T-helper 1 cell treated with Interleukin-12 subunit alpha and Interleukin-12 subunit beta and Interleukin-4 antibody, amounts not matched to agents 30 ng/mL and 1 ng/mL, for 36 hours (primary cell): Measurements from ENCODE around the gene SOCS1. TPM values are rescaled to one million over a fixed set of nuclear protein-coding genes. Genes with fewer than 3 reads are reported as not detected.
"Not testable (repeated sequence)": the region's sequence is repeated elsewhere in the genome, so short reads cannot be mapped to it uniquely, and the experiment has no call there.

Experiments
- intact Hi-C: fragments of 100-400 bp; cut with micrococcal nuclease; formaldehyde crosslinking; loops from one replicate; pipeline ENCODE4 v1.15.1; 2024
- total RNA-seq: library from RNA; stranded (reverse); gene quantifications from 2 replicates; pipeline ENCODE4 v1.2.3, GENCODE V29; 2022

SOCS1 gene, protein sequence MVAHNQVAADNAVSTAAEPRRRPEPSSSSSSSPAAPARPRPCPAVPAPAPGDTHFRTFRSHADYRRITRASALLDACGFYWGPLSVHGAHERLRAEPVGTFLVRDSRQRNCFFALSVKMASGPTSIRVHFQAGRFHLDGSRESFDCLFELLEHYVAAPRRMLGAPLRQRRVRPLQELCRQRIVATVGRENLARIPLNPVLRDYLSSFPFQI
- 211 and 217 TPM in 2 replicates for total RNA-seq

DNA sequence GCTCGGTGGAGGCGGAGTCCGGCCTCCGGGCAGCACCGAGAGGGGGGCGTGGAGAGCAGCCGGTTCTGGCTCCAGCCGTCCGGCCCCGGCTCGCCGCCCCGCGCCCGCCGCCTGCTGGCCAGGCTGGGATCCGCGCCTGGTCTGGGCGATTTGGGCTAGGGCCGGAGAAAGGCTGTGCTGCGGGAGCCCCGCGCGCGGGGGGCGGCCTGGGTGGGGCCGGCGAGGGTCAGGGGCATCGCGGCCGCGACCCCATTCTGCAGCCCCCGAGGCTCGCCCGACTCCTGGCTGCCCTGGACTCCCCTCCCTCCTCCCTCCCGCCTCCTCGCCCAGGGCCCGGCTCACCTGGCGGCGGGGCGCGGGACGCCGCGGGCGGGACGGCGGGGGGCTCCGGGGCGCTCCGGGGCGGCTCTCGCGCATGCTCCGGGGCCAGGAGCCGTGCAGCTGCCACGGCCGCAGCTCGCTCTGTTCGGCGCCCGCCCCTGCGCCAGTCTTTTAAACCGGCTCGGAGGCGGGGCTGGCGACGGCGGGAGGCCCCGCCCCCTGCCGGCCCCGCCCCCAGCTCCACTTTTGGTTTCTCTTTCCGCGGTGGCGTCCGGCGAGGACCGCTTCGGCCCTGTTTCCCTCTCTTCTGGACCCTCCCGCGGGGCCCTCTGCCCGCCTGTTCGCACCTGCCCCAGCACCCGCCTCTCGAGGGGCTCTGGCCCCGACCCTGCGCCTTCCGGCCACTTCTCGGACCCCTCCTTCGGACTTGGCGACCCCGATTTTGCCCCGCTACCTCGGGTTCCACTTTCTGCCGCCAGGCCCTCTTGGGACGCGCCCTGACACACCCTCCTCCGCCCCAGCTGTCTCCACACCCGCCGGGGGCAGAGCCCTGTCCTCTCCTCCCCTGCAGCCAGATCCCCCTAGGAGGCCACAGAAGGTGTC, at the start of gene SOCS1:
TSS of gene SOCS1 (minus strand) at position 468 of the 924 bp plus-strand sequence. CDS start 726 bp downstream, outside the sequence.
- intact Hi-C loops: loop anchor here (1.0 to 10.0 kb wide), 6 partner anchors 99 to 659 kb away; partner anchors contain the start of genes CIITA, GSPT1 and LITAF

DNA sequence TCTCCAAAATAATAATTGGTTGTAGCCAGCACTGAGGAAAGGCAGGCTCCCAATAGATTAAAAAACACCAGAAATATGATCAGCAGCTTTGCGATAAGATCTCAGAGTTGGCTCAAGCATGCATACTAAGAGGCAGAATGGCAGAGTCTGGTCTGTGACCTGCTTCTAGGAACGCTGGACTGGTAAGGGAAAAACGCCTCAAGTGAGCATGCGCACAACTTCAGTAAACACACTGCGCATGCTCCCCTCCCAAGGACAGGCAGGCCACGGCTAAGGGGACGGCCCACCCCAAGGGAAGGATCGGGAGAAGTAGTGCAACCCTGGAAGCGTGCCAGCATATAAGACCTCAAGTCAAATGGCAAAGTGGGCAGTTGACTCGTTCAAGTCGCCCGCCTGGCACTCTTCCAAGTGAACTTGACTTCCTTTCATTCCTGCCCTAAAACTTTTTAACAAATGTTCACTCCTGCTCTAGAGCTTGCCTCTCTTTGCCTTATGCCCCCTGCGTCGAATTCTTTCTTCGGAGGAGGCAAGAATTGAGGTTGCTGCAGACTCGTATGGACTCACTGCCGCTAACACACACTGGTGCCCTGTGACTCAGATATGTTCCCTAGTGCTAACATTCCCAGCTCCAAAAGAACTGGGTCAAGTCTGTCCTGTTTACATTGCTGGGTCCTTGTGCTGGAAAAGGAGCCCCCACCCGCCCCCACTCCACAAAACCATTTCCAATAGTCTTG, 47.6 kb upstream of the SOCS1 start:
- intact Hi-C loops: no loop called here

DNA sequence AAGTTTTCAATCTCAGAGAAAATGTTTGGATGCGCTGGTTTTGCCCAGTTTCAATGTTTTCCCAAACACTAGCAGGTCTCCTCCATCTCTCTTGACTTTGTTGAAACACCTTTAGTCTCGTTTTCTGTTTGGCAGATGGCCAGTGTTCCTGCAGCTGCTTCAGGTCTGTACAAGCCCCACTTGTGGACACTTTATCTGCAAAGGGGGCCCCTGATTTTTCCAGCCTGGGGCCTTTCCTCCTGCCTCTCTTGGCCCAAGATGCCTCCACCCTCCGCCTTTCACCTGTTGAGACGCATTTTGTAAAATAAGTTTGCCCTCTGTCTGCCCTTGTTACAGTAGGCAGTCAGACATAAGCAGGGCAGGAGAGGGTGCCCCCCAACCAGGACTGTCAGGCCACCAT, 47.0 kb upstream of the SOCS1 start:
- intact Hi-C loops: no loop called here

DNA sequence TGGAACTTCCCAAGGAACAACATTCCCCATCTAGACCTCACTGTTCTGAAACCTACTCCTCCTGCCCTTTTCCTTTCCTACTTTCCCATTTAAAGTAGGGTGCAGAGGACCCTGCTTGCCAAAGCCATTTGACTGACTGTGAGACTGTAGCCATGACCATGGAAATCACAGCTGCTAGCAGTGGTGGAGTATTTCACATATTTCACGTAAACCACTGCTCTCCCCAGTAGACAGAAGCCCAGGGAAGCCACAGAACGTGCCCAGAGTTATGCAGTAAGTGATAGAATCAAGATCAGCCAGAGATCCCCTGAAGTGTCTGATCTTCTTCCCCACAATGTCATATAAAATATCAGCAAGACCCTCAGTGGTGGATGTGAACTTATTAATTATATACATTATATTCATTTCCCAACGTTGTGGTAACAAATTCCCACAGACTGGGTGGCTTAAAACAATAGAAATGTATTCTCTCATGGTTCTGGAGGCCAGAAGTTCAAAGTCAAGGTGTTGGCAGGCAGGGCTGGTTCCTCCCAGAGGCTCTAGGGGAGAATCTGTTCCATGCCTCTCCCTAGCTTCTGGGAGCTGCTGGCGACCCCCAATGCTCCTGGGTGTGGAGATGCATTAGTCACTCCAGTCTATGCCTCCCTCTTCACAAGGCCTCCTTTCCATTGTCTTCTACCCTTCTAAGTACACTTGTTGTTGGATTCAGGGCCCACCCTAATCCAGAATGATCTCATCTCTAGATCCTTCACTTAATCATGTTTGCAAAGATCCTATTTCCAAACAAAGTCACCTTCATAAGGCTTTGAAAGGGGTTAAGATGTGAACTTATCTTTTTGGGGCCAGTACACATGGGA, 45.9 kb upstream of the SOCS1 start:
- intact Hi-C loops: no loop called here

DNA sequence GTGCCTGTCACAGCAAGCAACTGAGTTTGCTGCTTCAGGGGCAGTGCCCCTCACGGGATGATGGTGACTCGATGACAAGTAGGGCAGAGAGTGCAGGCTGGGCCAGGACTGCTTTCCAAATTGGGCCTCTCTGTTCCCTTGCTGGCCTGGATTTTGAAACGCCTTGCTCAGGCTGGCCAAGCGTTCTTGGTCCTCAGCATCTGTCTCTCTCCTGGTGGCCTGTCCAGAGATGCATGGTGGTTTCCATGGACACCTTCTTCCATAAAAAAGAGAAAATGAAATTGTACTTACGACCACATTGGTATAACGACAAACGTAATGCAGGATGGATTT, 44.5 kb upstream of the SOCS1 start:
- intact Hi-C loops: no loop called here

DNA sequence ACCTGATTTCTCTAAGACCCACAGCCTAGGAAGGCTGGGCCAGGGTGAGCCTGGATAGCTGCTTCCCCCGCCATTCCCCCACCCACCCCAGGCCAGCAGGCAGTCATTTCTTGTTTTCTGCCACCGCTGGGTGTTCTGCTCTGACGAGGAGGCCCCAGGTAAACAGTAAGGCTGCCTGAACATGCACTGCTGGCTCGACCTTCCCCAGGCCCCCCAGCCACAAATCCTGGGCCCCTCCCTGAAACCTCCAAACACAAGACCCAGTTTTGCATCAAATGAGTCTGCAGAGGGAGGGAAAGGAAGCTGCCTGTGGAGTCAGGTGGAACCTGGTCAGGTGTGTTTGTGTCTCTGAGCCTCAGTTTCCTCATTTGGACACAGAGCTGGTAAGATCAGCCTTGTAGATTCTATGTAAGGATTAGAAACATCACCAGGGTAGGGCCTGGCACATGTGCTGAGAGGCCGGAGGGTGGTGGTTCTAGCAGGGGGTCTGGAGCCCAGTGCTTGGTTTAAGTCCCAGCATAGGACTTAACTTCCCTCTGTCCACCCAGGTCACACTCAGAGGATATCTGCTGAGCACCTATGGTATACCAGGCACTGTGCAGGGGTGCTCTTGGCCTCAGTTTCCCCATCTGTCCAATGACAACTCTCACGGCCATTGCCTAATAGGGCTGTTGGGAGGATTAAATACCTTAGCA, 44.0 kb upstream of the SOCS1 start:
- intact Hi-C loops: no loop called here

DNA sequence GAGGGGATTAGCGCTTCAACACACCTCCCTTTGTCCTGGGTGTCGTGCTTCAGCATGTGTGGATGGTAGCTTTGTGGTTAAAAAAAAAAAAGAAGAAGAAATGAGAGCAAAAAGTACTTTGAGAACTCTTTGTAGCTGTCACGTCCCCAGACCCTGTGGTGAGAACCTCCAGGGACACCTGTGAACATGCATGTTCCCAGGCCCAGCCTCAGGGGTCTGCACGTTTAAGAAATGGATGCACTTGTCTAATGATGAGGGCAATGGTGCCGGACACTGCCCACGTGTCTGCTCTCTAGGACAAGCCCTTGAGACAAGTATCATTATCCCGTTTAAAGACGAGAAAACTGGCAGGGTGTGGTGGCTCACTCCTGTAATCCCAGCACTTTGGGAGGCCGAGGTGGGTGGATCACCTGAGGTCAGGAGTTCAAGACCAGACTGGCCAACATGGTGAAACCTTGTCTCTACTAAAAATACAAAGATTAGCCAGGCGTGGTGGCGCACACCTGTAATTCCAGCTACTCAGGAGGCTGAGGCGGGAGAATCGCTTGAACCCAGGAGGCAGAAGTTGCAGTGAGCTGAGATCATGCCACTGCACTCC, 43.0 kb upstream of the SOCS1 start:
- intact Hi-C loops: not testable (repeated sequence)

DNA sequence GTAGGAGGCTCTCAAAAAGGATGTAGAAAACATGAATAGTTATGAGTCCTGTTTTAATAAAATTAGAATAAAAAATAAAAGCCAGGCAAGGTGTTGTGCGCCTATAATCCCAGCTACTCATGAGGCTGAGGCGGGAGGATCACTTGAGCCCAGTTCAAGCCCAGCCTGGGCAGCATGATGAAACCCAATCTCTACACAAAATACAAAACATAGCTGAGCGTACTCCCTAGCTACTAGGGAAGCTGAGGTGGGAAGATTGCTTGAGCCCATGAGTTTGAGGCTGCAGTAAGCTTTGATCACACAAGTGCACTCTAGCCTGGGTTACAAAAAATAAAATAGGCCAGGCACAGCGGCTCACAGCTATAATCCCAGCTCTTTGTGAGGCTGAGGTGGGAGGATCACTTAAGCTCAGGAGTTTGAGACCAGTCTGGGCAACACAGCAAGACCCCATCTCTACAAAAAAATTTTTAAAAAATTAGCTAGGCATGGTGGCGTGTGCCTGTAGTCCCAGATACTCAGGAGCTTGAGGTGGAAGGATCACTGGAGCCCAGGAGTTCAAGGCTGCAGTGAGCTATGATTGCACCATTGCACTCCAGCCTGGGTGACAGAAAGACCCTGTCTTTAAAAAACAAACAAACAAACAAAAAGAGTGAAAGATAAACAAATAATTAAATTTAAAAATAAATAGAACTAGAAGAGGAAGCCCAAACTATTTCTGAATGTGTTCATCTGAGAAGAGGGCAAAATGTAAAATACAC, 42.3 kb upstream of the SOCS1 start:
- intact Hi-C loops: no loop called here

DNA sequence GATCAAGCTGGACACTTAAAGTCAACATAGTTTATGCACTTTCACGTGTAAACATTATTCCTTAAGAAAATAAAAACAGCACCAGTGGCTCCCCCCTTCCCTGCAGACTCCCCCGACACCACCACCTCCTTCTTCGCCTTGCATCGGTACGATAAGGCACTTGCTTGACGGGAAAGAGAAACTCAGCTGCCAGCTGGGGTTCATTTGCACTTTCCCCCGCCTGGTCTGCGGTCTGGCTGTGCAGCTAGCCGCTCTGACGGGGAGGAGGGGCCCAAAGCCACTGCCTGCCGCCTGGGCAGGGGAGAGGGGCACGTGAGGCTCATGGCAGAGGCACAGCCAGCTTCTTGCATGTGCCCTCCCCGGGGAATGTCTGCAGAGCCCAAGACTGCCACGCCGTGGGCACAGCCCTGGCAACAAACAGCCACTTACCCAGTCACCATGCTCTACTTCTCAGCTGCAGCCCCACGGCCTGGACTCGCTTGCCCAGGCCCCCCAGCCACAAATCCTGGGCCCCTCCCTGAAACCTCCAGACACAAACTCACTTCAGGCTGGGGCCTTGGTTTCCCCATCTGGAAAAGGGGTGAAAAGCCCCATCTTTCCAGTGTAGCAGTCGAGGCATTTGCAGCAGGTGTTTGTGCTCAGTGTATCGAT, 41.6 kb upstream of the SOCS1 start:
- intact Hi-C loops: loop anchor here (1.0 kb wide), 5 partner anchors 14 to 57 kb away; partner anchors contain the start of gene RMI2

DNA sequence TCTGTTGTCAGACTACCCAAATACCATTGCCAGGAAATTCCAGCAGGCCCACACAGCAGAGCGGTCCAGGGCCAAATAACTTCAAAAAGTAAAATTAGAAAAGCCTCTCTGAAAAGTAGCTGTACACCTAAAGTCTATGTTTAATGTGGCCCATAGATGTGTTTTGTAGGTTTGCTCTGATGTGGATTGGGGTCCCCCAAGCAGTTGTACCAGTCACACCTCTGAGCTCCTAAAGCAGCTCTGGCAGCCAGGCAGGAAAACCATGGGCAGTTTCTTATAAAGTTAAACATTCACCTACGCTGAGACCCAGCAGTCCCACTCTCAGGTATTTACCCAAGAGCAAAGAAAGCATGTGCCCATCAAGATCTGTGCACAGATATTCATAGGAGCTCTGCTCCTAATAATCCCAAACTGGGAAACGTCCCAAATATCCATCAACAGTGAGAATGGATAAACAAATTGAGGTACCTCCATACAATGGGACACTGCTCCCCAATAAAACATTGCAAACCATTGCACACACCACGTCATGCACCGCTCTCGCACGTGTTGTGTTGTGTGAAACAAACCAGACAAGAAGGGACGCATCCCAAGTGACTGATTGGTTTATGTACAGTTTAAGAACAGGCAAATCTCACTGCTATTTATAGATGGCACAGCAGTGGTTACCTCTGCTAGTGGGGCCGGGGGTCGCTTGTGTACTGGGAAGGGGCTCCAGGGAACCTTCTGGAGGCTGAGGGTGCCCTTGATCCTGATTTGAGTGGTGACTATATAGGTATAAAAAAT, 40.9 kb upstream of the SOCS1 start:
- intact Hi-C loops: loop anchor here (1.0 kb wide), 5 partner anchors 14 to 57 kb away; partner anchors contain the start of gene RMI2

DNA sequence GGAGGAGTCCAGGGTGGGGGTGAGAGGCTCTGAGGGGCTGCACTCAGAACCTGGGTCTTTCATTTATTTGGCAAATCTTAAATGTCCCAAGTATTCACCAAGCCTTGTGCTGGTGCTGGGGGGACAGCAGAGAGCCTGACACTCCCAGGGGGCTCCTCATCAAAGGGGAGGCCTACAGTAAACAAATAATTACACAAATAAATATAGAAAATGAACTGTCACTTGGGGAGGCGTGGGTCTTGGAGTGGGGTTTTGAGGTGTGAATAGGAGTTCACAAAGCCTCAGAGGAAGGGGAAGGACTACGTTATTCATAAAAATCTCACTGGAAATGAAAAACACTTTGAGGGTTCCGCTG, 40.3 kb upstream of the SOCS1 start:
- intact Hi-C loops: no loop called here

DNA sequence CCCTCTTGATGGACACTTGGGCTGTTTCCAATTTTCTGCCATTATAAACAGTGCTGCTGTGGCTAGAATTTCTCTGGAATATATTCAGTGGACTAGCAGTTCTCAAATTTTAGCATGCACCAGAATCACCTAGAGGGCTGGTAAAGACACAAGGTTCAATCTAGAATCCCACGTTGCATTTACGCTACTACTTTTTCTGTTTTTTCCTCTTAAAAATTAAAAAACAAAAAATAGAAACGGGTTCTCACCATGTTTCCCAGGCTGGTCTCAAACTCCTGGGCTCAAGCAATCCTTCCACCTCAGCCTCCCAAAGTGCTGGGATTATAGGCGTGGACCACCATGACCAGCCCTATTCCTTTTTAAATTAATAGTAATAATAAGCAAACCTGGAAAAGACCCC, 39.7 kb upstream of the SOCS1 start:
- intact Hi-C loops: no loop called here

DNA sequence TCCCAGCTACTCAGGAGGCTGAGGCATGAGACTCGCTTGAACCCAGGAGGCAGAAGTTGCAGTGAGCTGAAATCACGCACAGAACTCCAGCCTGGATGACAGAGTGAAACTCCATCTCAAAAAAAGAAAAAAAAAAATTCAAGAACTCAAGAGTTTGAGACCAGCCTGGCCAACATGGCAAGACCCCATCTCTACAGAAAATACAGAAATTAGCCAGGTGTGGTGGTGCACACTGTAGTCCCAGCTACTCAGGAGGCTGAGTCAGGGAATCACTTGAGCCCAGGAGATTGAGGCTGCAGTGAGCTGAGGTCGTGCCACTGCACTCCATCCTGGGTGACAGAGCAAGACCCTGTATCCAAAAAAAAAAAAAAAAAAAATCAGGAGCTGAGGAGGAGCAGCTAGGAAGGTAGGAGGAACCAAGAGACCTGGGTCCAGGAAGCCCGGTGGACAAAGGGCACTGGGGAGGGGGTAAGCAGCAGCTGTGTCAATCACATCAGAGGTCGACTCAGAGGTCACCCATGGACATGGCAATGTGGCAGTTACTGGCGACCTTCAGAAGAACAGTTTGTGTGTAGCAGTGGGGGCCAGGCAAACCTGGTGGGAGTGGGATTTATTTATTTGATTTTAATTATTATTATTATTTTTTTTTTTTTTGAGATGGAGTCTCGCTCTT, 36.2 kb upstream of the SOCS1 start:
- intact Hi-C loops: no loop called here

DNA sequence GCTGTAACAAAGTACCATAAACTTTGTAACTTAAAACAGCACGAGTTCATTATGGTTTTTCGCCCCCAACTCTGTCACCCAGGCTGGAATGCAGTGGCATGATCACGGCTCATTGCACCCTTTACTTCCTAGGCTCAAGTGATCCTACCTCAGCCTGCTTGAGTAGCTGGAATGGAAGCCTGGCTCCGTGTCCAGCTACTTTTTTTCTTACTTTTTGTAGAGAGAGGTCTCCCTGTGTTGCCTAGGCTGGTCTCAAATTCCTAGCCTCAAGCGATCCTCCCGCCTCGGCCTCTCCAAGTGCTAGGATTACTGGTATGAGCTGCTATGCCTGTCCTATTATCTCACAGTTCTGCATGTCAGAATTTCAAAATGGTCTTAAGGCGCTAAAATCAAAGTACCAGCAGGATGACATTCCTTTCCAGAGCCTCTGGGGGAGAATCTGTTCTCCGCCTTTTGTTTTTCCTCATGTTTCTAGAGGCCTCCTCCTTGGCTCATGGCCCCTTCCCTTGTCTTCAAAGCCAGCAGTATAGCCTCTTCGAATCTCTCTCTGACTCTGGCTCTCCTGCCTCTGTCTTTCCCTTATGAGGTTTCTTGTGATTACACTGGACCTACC, 35.2 kb upstream of the SOCS1 start:
- intact Hi-C loops: no loop called here

DNA sequence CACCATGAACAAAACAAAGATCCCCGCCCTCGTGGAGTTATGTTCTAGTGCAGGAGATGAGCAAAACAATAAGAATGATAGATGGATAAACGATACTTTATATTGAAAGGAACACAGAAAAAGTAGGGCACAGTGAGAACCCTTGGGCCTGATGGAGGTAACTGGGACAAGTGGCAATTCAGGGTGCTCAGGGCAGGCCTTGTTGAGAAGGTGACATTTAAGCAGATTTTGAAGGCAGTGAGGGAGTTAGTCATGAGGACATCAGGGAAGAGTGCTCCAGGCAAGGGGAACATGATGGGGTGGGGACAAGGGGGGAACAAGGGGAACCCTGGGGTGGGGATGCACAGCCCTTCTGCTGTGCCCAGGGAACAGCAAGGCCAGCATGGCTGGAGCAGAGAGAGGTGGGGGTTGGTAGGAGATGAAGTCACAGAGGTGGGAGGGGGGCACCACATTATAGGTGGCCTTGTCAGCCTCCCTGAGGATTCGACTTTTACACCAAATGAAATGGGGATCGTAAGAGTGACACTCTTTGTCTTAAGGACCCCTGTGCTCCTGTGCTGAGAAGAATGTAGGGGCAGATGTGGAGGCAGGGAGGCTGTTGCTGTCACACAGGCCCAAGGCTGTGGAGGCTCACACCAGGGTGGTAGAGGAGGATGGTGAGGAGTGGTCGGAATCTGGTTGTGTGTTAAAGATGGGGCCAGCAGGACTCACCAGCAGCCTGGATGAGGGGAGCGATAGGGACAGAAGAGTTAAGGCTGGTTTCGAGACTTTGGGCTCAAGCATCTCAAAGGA, 34.3 kb upstream of the SOCS1 start:
- intact Hi-C loops: no loop called here

DNA sequence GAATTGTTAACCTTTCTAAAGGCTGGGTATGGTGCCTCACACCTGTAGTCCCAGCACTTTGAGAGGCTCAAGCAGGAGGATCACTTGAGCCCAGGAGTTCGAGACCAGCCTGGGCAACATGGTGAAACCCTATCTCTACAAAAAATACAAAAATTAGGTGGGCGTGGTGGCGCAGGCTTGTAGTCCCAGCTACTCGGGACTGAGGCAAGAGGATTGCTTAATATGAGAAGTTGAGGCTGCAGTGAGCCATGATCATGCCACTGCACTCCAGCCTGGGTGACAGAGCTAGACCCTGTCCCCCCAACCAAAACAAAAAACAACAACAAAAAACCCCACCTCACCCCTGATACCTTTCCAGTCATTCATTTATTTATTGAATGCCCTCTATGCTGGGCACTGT, 33.7 kb upstream of the SOCS1 start:
- intact Hi-C loops: not testable (repeated sequence)
